Neural crest cell (in vitro differentiated cells): Measurements from ENCODE around the gene PLET1. TPM values are rescaled to one million over a fixed set of nuclear protein-coding genes. Genes with fewer than 3 reads are reported as not detected.

Experiments used
- DNase-seq: peaks from one replicate; pipeline ENCODE4 v3.0.0; 2021; ENCODE audit warnings: low read depth, mixed read lengths, low spot score
- H3K27ac Mint-ChIP-seq: one replicate; pipeline ENCODE4 v1.8.0; 2021; ENCODE audit warnings: mild to moderate bottlenecking, mixed read lengths; ENCODE audit not compliant: unreplicated experiment
- H3K27me3 Mint-ChIP-seq: 2 replicates; pipeline ENCODE4 v1.8.0; 2021; ENCODE audit warnings: low read depth, mild to moderate bottlenecking, mixed read lengths
- H3K36me3 Mint-ChIP-seq: 2 replicates; pipeline ENCODE4 v1.8.0; 2021; ENCODE audit warnings: low read depth, mild to moderate bottlenecking, mixed read lengths
- H3K4me1 Mint-ChIP-seq: 2 replicates; pipeline ENCODE4 v1.8.0; 2021; ENCODE audit warnings: mixed read lengths
- H3K4me3 Mint-ChIP-seq: one replicate; pipeline ENCODE4 v1.8.0; 2021; ENCODE audit warnings: mild to moderate bottlenecking, mixed read lengths
- H3K9me3 Mint-ChIP-seq: 2 replicates; pipeline ENCODE4 v1.8.0; 2021; ENCODE audit warnings: mixed read lengths
- CTCF ChIP-seq: fragments of 200-600 bp; sonication (generic); conservative IDR thresholded peaks from 2 replicates; pipeline ENCODE4 v1.5.0; 2021; ENCODE audit warnings: antibody characterized with exemption, mild to moderate bottlenecking
- total RNA-seq: library from RNA; stranded (reverse); gene quantifications from 2 replicates; pipeline ENCODE4 v1.2.1, GENCODE V29; 2021

PLET1 gene
- total RNA-seq, 1 donor from 2014 or later: not detected

- no peaks in the 10 kb centered on the region for H3K9me3 Mint-ChIP-seq
- H3K36me3 Mint-ChIP-seq: no peaks in the 10 kb centered on the region
- H3K27ac Mint-ChIP-seq: peak overlapping the region; percentile 45
- peak overlapping the region; percentile 97 for H3K4me3 Mint-ChIP-seq
- TF ChIP-seq CTCF: no peak
- no peak for DNase-seq
- H3K4me1 Mint-ChIP-seq: peaks cover 25% of the 10 kb centered on the region
- H3K27me3 Mint-ChIP-seq: peaks cover 17% of the 10 kb centered on the region
Observed at GRCh38 chr11:112226831-112227401, 33.7 kb downstream of the PLET1 start.

- no peaks in the 10 kb centered on the region for H3K9me3 Mint-ChIP-seq
- TF ChIP-seq CTCF: no peak
- H3K4me3 Mint-ChIP-seq: peak within 1 kb of the TSS; percentile 97
- peaks cover 22% of the 10 kb centered on the region for H3K4me1 Mint-ChIP-seq
- peaks cover 17% of the 10 kb centered on the region for H3K27me3 Mint-ChIP-seq
- DNase-seq: peak; percentile 68
- no peaks in the 10 kb centered on the region for H3K36me3 Mint-ChIP-seq
- peak within 1 kb of the TSS; percentile 45 for H3K27ac Mint-ChIP-seq
Observed at GRCh38 chr11:112226062-112226830, 34.4 kb downstream of the PLET1 start, which contains the start of gene PTS. PTS (plus strand) TSS chr11:112226428; CDS start chr11:112226444, 16 bp downstream.

GRCh38 chr11:112225753-112226061 is 35.0 kb downstream of the PLET1 start:
- H3K36me3 Mint-ChIP-seq: no peaks in the 10 kb centered on the region
- H3K27me3 Mint-ChIP-seq: peaks cover 17% of the 10 kb centered on the region
- H3K4me3 Mint-ChIP-seq: peak overlapping the region; percentile 97
- no peaks in the 10 kb centered on the region for H3K9me3 Mint-ChIP-seq
- peak overlapping the region; percentile 45 for H3K27ac Mint-ChIP-seq
- no peak for DNase-seq
- no peak for TF ChIP-seq CTCF
- peaks cover 21% of the 10 kb centered on the region for H3K4me1 Mint-ChIP-seq

GRCh38 chr11:112223754-112224532 is 36.7 kb downstream of the PLET1 start:
- Mint-ChIP-seq H3K4me3 (peak overlapping the region; percentile 66), H3K27me3 (peaks cover 20% of the 10 kb centered on the region), H3K36me3 (no peaks in the 10 kb centered on the region), H3K27ac (no peak overlapping the region), H3K9me3 (no peaks in the 10 kb centered on the region), H3K4me1 (peaks cover 21% of the 10 kb centered on the region)
- no peak for TF ChIP-seq CTCF
- no peak for DNase-seq

GRCh38 chr11:112223121-112223520 is 37.5 kb downstream of the PLET1 start:
- Mint-ChIP-seq H3K4me3 (no peak overlapping the region), H3K27me3 (peaks cover 20% of the 10 kb centered on the region), H3K27ac (no peak overlapping the region), H3K9me3 (no peaks in the 10 kb centered on the region), H3K36me3 (no peaks in the 10 kb centered on the region), H3K4me1 (peaks cover 16% of the 10 kb centered on the region)
- no peak for TF ChIP-seq CTCF
- no peak for DNase-seq
